ENCODE data around the gene RUNX2. TPM values are rescaled to one million over a fixed set of nuclear protein-coding genes. Genes with fewer than 3 reads are reported as not detected.

The RUNX2 gene
- total and polyA plus RNA-seq, 10 of the 15 experiments (the other 5 are each of a cell fraction or from before 2014, with no cell fraction given), result 0.01 to 0.77 (median 0.15) TPM; not detected in 3

DNA sequence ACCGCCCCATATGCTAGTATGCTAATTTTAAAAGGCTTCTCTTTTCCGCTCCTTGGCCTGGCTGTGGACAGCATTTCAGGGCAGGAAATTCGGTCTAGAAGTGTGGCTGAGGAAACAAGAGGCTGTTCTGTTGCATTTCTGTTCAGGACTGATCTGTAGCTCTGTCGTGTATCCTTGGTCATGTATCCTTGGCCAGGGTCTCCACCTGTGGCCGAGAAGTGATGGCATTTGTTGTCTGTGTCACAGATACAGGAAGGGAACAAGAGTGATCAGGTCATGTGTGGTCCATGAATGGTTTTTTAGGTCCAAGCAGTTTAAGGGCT lies 350.1 kb downstream of the RUNX2 start (continued):
- TF ChIP-seq BRCA1 (IDR thresholded peaks at IDR 0.05; ENCODE audit: low read depth, low read length) (no peak), BHLHE40 (IDR thresholded peaks at IDR 0.05; ENCODE audit: borderline replicate concordance in 1 of 2, low read depth in 2 of 2, low read length in 1 of 2) (no peak), KAT2A (conservative IDR thresholded peaks at IDR 0.05; ENCODE audit: control insufficient read depth, low read depth, low read length) (no peak)

DNA sequence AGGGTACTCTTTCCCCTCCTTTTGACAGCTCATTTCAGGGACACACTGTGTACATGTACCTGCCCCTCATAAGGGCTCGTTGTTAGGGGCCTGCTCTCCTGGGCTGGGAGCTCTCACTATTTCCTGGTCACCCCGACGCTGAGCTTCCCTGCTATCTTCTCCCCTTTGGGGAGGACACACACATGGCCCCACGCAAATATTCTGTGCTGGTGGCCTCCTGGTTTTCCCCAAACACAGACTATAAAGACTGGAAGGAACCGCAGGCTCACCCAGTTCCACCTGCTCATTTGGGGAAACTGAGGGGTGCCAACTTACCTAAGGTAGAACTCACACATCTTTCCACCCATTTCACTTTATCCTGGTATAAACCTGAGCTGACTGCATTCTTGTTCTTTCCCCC lies 351.0 kb downstream of the RUNX2 start:
- no peak overlapping the region for H3K4me2 ChIP-seq (ENCODE audit: control insufficient read depth, insufficient read depth)
- POLR2A ChIA-PET, result interaction anchor here (1.1 kb wide), 1 partner anchor 35 kb away, joined by 4 read pairs; no protein-coding TSS in a partner anchor
- H2AFZ ChIP-seq (ENCODE audit: control insufficient read depth, low read depth, low read length), result no peak overlapping the region
- H3K36me3 ChIP-seq (ENCODE audit: control insufficient read depth in 2 of 2, insufficient read depth in 2 of 2, low read length in 1 of 2), result no peaks in the 10 kb centered on the region
- in situ Hi-C loops (cut with MboI), result no loop called here
- SMC1A ChIA-PET (ENCODE audit: uncharacterized antibody, unreplicated experiment), result interaction anchor here (1.1 to 2.9 kb wide), 3 partner anchors 25 to 35 kb away, joined by 3 to 11 read pairs (median 4); no protein-coding TSS in a partner anchor
- RAD21 ChIA-PET (ENCODE audit: unreplicated experiment), result interaction anchor here (1.1 kb wide), 1 partner anchor 35 kb away, joined by 4 read pairs; no protein-coding TSS in a partner anchor
- CTCF ChIA-PET, result interaction anchor here (1.0 to 1.4 kb wide), 2 partner anchors 28 to 61 kb away, joined by 4 read pairs; no protein-coding TSS in a partner anchor
- H3K4me1 ChIP-seq (ENCODE audit: control insufficient read depth, insufficient read depth, low read length), result peaks cover 19% of the 10 kb centered on the region
- H3K27me3 ChIP-seq (replicated peaks in 1 of 2; ENCODE audit: control insufficient read depth in 2 of 2, insufficient read depth in 2 of 2, low read length in 1 of 2), result no peaks in the 10 kb centered on the region; a peak in 2 of 4 replicates
- no peak overlapping the region for H3K9ac ChIP-seq (ENCODE audit: control insufficient read depth, insufficient read depth, low read length)
- peaks cover 12% of the 10 kb centered on the region for H3K9me3 ChIP-seq (replicated peaks; ENCODE audit: control insufficient read depth, insufficient read depth, low read length)
- H4K20me1 ChIP-seq (ENCODE audit: control insufficient read depth, insufficient read depth), result no peaks in the 10 kb centered on the region; the same call in 1 of the 2 replicates
- intact Hi-C loops (cut with micrococcal nuclease; ENCODE audit: unreplicated experiment), result no loop called here
- H3K4me3 ChIP-seq, result no peak overlapping the region
- FAIRE-seq (no peak), DNase-seq (ENCODE audit: low read depth, low spot score) (no peak), ATAC-seq (no peak)
- 80% methylated on average over 5 of the region's 5 CpGs for WGBS (ENCODE audit: insufficient coverage, insufficient replicate concordance, low lambda C conversion rate, missing lambda C conversion rate)
- H3K79me2 ChIP-seq (ENCODE audit: control insufficient read depth, insufficient read depth, low read length), result no peaks in the 10 kb centered on the region
- no TSS peak for BruUV-seq (replicated peaks)
- H3K27ac ChIP-seq (ENCODE audit: control insufficient read depth, insufficient read depth), result no peak overlapping the region
- TF ChIP-seq EP300 (IDR thresholded peaks at IDR 0.05; ENCODE audit: borderline replicate concordance in 1 of 2, control insufficient read depth in 1 of 2, low read depth in 2 of 2, low read length in 2 of 2), result no peak
- TF ChIP-seq NRF1 (conservative IDR thresholded peaks at IDR 0.05; ENCODE audit: low read depth, low read length), result no peak
- TF ChIP-seq SMAD1 (IDR thresholded peaks at IDR 0.05; ENCODE audit: low read depth, partially characterized antibody), result no peak
- no peak for TF ChIP-seq PML (IDR thresholded peaks at IDR 0.05; ENCODE audit: low read length)
- TF ChIP-seq, protein P1, sequence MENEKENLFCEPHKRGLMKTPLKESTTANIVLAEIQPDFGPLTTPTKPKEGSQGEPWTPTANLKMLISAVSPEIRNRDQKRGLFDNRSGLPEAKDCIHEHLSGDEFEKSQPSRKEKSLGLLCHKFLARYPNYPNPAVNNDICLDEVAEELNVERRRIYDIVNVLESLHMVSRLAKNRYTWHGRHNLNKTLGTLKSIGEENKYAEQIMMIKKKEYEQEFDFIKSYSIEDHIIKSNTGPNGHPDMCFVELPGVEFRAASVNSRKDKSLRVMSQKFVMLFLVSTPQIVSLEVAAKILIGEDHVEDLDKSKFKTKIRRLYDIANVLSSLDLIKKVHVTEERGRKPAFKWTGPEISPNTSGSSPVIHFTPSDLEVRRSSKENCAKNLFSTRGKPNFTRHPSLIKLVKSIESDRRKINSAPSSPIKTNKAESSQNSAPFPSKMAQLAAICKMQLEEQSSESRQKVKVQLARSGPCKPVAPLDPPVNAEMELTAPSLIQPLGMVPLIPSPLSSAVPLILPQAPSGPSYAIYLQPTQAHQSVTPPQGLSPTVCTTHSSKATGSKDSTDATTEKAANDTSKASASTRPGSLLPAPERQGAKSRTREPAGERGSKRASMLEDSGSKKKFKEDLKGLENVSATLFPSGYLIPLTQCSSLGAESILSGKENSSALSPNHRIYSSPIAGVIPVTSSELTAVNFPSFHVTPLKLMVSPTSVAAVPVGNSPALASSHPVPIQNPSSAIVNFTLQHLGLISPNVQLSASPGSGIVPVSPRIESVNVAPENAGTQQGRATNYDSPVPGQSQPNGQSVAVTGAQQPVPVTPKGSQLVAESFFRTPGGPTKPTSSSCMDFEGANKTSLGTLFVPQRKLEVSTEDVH (IDR thresholded peaks at IDR 0.05; ENCODE audit: low read depth, partially characterized antibody), result no peak
- TF ChIP-seq, protein P2, sequence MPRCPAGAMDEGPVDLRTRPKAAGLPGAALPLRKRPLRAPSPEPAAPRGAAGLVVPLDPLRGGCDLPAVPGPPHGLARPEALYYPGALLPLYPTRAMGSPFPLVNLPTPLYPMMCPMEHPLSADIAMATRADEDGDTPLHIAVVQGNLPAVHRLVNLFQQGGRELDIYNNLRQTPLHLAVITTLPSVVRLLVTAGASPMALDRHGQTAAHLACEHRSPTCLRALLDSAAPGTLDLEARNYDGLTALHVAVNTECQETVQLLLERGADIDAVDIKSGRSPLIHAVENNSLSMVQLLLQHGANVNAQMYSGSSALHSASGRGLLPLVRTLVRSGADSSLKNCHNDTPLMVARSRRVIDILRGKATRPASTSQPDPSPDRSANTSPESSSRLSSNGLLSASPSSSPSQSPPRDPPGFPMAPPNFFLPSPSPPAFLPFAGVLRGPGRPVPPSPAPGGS (IDR thresholded peaks at IDR 0.05; ENCODE audit: borderline replicate concordance, insufficient read depth, low read depth, low read length, poor library complexity, severe bottlenecking), result no peak
- TF ChIP-seq ETV6 (conservative IDR thresholded peaks at IDR 0.05 in 1 of 2, IDR thresholded peaks at IDR 0.05 in 1 of 2; ENCODE audit: borderline replicate concordance in 1 of 2, low read depth in 1 of 2), result no peak
- no peak for TF ChIP-seq ZBED1 (IDR thresholded peaks at IDR 0.05; ENCODE audit: borderline replicate concordance)
- TF ChIP-seq NBN (IDR thresholded peaks at IDR 0.05), result no peak
- TF ChIP-seq CEBPB (IDR thresholded peaks at IDR 0.05; ENCODE audit: borderline replicate concordance in 1 of 2, low read depth in 2 of 2, low read length in 2 of 2), result no peak
- TF ChIP-seq SMAD5 (IDR thresholded peaks at IDR 0.05; ENCODE audit: low read depth), result no peak
- TF ChIP-seq IKZF1 (conservative IDR thresholded peaks at IDR 0.05), result no peak
- TF ChIP-seq FOS (IDR thresholded peaks at IDR 0.05; ENCODE audit: borderline replicate concordance, extremely low read depth, insufficient read length), result no peak
